ENCODE results near the gene PHYKPL. TPM values are rescaled to one million over a fixed set of nuclear protein-coding genes. Genes with fewer than 3 reads are reported as not detected.

The PHYKPL gene
- total RNA-seq, 1 experiment from 2014 or later: 41.7 TPM

GRCh38 chr5:178180141-178180863 is 52.3 kb downstream of the PHYKPL start (continued):
- TF ChIP-seq IRF2 (CRISPR knock-in tag; IDR thresholded peaks at IDR 0.05; ENCODE audit: borderline replicate concordance, low read depth): no peak
- peak; percentile 91 for TF ChIP-seq MAX (CRISPR knock-in tag; IDR thresholded peaks at IDR 0.05)

GRCh38 chr5:178177569-178177968 is 55.0 kb downstream of the PHYKPL start:
- 0 out of 2 replicates have a peak, but pooled peaks have one; percentile 25 for TF ChIP-seq USF1 (CRISPR knock-in tag; IDR thresholded peaks at IDR 0.05)
- TF ChIP-seq ZNF425 (CRISPR knock-in tag; conservative IDR thresholded peaks at IDR 0.05): no peak
- no peak for TF ChIP-seq NFYB (CRISPR knock-in tag; conservative IDR thresholded peaks at IDR 0.05; ENCODE audit: low read depth)
- 0 out of 2 replicates have a peak, but pooled peaks have one; percentile 30 for TF ChIP-seq MAX (CRISPR knock-in tag; IDR thresholded peaks at IDR 0.05)
- 0 out of 2 replicates have a peak, but pooled peaks have one; percentile 19 for TF ChIP-seq FOXP1 (CRISPR knock-in tag; IDR thresholded peaks at IDR 0.05; ENCODE audit: borderline replicate concordance)
- H3K27ac Mint-ChIP-seq: peak overlapping the region; percentile 60; the same call in 1 of the 2 replicates
- peaks cover 3% of the 10 kb centered on the region; the same call in 1 of the 2 replicates for H3K9me3 Mint-ChIP-seq
- peaks cover 2% of the 10 kb centered on the region; the same call in 1 of the 2 replicates for H3K36me3 Mint-ChIP-seq
- peak; percentile 11 for ATAC-seq
- CTCF ChIA-PET: interaction anchor here (0.5 to 1.9 kb wide), 17 partner anchors 8 to 753 kb away, joined by 3 to 10 read pairs (median 5); partner anchors contain the start of genes HNRNPAB, NHP2 and PHYKPL
- POLR2A ChIA-PET: interaction anchor here (1.0 kb wide), 2 partner anchors 15 to 26 kb away, joined by 3 read pairs; partner anchors contain the start of gene HNRNPAB
- H3K4me3 Mint-ChIP-seq: no peak overlapping the region
- peaks cover 46% of the 10 kb centered on the region for H3K4me1 Mint-ChIP-seq
- H3K27me3 Mint-ChIP-seq (ENCODE audit: low read depth): no peaks in the 10 kb centered on the region; the same call in 1 of the 2 replicates
- DNase-seq (ENCODE audit: low spot score): peak; percentile 43

GRCh38 chr5:178176791-178177190 is 55.8 kb downstream of the PHYKPL start:
- ChIA-PET POLR2A (no interaction called here), CTCF (interaction anchor here (0.5 to 1.9 kb wide), 5 partner anchors 9 to 101 kb away, joined by 3 to 10 read pairs (median 9); partner anchors contain the start of gene HNRNPAB)
- H3K4me1 Mint-ChIP-seq: peaks cover 38% of the 10 kb centered on the region
- ATAC-seq (no peak), DNase-seq (ENCODE audit: low spot score) (no peak)
- H3K4me3 Mint-ChIP-seq: no peak overlapping the region
- 0 out of 2 replicates have a peak overlapping the region, but pooled peaks have one; percentile 74 for H3K27ac Mint-ChIP-seq
- H3K27me3 Mint-ChIP-seq (ENCODE audit: low read depth): no peaks in the 10 kb centered on the region; the same call in 1 of the 2 replicates
- peaks cover 3% of the 10 kb centered on the region; the same call in 1 of the 2 replicates for H3K9me3 Mint-ChIP-seq
- TF ChIP-seq GABPB1 (CRISPR knock-in tag; IDR thresholded peaks at IDR 0.05): no peak
- H3K36me3 Mint-ChIP-seq: peaks cover 2% of the 10 kb centered on the region; the same call in 1 of the 2 replicates

- H3K4me3 Mint-ChIP-seq: no peak overlapping the region
- H3K27ac Mint-ChIP-seq: no peak overlapping the region
- no peak for DNase-seq (ENCODE audit: low spot score)
- H3K36me3 Mint-ChIP-seq: peaks cover 2% of the 10 kb centered on the region; the same call in 1 of the 2 replicates
- POLR2A ChIA-PET: no interaction called here
- peaks cover 3% of the 10 kb centered on the region; the same call in 1 of the 2 replicates for H3K9me3 Mint-ChIP-seq
- no peaks in the 10 kb centered on the region; the same call in 1 of the 2 replicates for H3K27me3 Mint-ChIP-seq (ENCODE audit: low read depth)
- CTCF ChIA-PET: no interaction called here
- ATAC-seq: no peak
- H3K4me1 Mint-ChIP-seq: peaks cover 38% of the 10 kb centered on the region
- TF ChIP-seq OVOL2 (CRISPR knock-in tag; IDR thresholded peaks at IDR 0.05; ENCODE audit: borderline replicate concordance) (no peak), FOXJ3 (CRISPR knock-in tag; IDR thresholded peaks at IDR 0.05; ENCODE audit: borderline replicate concordance) (no peak), ZNF512 (CRISPR knock-in tag; IDR thresholded peaks at IDR 0.05; ENCODE audit: borderline replicate concordance) (no peak), USF2 (CRISPR knock-in tag; IDR thresholded peaks at IDR 0.05) (no peak), AFF4 (CRISPR knock-in tag; IDR thresholded peaks at IDR 0.05; ENCODE audit: borderline replicate concordance) (no peak), GTF2I (CRISPR knock-in tag; conservative IDR thresholded peaks at IDR 0.05) (no peak), CREM (CRISPR knock-in tag; IDR thresholded peaks at IDR 0.05) (no peak)
Measured at GRCh38 chr5:178174456-178174855, 58.1 kb downstream of the PHYKPL start.

Data from WTC11 (cell line).